ENCODE measurements around the gene GALNT13. TPM values are rescaled to one million over a fixed set of nuclear protein-coding genes. Genes with fewer than 3 reads are reported as not detected.

The GALNT13 gene
- total RNA-seq, 2 experiments from 2014 or later, result 0.15 TPM; not detected in 1

DNA sequence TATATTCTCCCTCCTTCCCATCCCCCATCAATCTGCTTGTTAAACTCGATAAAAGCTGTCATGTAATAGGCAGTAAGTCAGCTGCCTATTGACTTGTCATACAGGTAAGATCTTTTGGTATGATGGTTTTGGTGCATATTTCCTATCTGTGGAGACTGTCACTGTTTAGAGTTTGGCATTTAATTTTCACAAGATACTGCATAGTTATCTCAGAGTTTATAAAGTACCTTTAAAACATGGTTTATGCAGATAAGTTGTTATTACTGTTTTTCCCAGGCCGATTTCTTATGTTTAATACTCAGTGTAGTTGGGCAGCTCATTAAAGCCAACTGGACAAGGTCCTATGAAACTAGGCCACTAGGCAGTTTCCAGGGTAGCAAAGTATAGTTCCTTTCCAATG, 222.1 kb downstream of the GALNT13 start:
- Mint-ChIP-seq H3K36me3 (ENCODE audit: low read depth) (no peaks in the 10 kb centered on the region), H3K4me3 (no peak overlapping the region), H3K27ac (no peak overlapping the region), H3K9me3 (no peaks in the 10 kb centered on the region), H3K4me1 (no peaks in the 10 kb centered on the region), H3K27me3 (no peaks in the 10 kb centered on the region)
- POLR2A ChIA-PET, result no interaction called here
- no peak for DNase-seq
- CTCF ChIA-PET, result no interaction called here

DNA sequence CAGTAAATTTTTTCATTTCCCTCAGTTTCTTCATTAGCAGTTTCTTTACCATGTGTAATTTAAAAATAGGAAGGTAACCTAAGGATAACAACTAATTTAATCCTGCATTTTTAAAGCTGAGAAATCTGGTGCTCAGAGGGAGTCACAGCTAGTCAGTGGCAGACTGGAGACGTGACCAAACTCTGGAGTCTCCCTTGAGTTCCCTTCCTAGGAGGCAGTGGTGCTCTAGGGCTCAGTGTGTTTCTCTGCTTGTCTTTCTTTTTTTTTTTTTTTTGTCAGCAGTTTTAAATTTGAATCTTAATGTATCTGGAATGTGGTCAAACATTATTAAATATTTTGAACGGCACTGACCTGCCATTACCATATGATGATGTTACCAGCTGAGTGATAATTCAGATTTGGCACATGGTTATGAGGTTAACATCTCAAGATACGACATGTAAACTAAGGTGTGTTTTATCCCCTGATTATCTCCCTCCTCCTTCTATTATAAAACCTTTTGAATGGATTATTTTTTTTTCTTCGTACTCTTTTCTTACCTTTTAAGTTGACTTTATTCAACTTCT, 226.2 kb downstream of the GALNT13 start:
- Mint-ChIP-seq H3K9me3 (peaks cover 5% of the 10 kb centered on the region), H3K4me1 (no peaks in the 10 kb centered on the region), H3K4me3 (no peak overlapping the region), H3K36me3 (ENCODE audit: low read depth) (no peaks in the 10 kb centered on the region), H3K27me3 (no peaks in the 10 kb centered on the region), H3K27ac (no peak overlapping the region)
- POLR2A ChIA-PET, result no interaction called here
- CTCF ChIA-PET, result no interaction called here
- DNase-seq, result no peak

DNA sequence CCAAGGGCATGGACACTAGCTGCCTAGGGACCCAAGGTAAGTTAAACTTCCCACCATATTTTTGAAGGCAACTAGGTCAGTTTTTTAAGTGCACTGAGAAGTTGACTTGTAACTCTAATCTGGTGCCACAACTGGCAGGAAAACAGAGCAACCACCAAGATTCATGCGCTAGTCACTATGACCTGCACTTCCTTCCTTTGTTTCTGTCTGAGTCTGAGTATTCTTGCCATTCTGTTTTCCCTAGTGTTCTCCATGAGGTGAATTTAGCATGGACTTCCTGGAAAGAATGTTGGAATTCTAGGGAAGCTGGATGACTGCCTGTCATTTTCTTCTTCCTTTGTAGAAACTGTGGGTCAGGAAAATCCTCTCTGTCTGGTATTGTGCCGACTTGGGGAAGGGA, 249.0 kb downstream of the GALNT13 start:
- ChIA-PET POLR2A (no interaction called here), CTCF (no interaction called here)
- no peaks in the 10 kb centered on the region for H3K36me3 Mint-ChIP-seq (ENCODE audit: low read depth)
- no peaks in the 10 kb centered on the region for H3K4me1 Mint-ChIP-seq
- H3K27ac Mint-ChIP-seq, result no peak overlapping the region
- DNase-seq, result no peak
- no peak overlapping the region for H3K4me3 Mint-ChIP-seq
- no peaks in the 10 kb centered on the region for H3K27me3 Mint-ChIP-seq
- H3K9me3 Mint-ChIP-seq, result peaks cover 13% of the 10 kb centered on the region

DNA sequence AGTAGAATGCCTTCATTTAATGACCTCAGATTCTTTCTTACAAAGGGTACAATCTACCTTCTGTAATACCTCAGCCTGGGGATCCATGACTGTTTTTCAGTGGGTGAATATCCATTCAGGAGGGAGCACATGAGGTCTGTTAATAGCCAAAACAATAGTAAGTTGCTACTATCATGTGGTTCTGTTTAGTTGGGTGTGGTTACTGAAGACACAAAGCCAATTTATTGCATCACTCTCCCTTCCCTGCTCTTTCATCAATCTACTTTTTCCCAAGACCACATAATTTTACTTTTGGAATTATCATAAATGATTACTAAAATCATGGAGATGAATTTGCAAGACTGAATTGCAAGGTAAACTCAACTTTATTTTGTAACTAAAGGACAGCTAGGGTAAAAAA, 254.2 kb downstream of the GALNT13 start:
- no peak overlapping the region for H3K27ac Mint-ChIP-seq
- peaks cover 3% of the 10 kb centered on the region for H3K9me3 Mint-ChIP-seq
- no peak overlapping the region for H3K4me3 Mint-ChIP-seq
- no peak for DNase-seq
- no peaks in the 10 kb centered on the region for H3K27me3 Mint-ChIP-seq
- CTCF ChIA-PET, result no interaction called here
- H3K36me3 Mint-ChIP-seq (ENCODE audit: low read depth), result no peaks in the 10 kb centered on the region
- POLR2A ChIA-PET, result no interaction called here
- no peaks in the 10 kb centered on the region for H3K4me1 Mint-ChIP-seq

DNA sequence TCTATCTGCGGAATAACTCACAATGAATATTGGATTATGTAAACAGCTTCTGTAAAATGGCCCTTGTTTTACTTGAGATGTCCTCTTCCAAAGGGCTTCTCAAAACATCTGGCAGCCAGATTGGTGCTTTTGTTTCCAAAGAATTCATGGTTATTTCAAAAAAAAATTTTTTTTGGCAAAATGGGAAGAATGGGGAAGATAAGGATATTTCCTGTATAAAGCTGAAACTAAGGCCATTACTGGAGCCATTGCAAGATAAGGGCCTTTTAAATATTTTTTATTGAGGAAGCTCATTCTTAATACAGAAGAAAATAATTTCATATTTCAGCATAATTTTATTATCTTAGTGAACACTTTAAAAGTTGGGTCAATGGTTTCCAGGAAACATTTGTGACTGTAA, 259.1 kb downstream of the GALNT13 start:
- H3K36me3 Mint-ChIP-seq (ENCODE audit: low read depth), result no peaks in the 10 kb centered on the region
- POLR2A ChIA-PET, result no interaction called here
- no peaks in the 10 kb centered on the region for H3K27me3 Mint-ChIP-seq
- no peak overlapping the region for H3K27ac Mint-ChIP-seq
- H3K9me3 Mint-ChIP-seq, result no peaks in the 10 kb centered on the region
- H3K4me3 Mint-ChIP-seq, result no peak overlapping the region
- CTCF ChIA-PET, result no interaction called here
- DNase-seq, result no peak
- H3K4me1 Mint-ChIP-seq, result no peaks in the 10 kb centered on the region

DNA sequence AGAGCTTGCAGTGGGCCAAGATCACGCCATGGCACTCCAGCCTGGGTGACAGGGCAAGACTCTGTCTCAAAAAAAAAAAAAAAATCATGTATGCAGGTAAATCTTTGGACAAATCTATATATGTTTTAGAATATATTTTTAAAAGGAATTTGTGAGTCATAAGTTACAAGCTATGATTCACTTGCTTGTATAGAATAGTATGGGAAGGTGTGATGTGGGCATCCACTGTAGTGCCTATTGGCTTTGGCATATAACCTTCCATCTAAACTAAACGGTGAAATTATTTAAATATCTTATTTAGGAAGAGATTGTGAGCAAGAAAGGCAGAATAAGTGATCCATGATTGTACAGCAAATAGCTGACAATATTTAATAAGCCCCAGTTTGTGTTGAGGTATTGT, 261.1 kb downstream of the GALNT13 start:
- Mint-ChIP-seq H3K27ac (no peak overlapping the region), H3K4me3 (no peak overlapping the region), H3K4me1 (no peaks in the 10 kb centered on the region), H3K27me3 (no peaks in the 10 kb centered on the region), H3K36me3 (ENCODE audit: low read depth) (no peaks in the 10 kb centered on the region), H3K9me3 (no peaks in the 10 kb centered on the region)
- DNase-seq, result no peak
- ChIA-PET POLR2A (no interaction called here), CTCF (no interaction called here)

DNA sequence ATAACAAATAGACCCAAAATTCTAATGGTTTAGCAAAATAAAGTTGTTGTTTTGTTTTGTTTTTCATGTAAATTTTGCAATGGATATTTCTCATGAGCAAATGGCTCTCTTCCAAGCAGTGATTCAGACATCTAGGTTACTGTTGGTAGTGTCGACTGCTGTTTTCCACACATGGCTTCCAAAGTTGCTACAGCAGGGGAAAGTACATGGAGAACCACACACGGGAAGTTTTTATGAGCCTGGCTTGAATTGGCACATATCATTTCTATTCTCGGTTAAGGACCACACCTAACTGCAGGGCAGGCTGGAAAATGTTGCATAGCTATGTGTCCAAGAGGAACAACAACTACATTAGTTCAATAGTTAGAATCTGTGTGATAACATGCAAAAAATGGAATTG, 262.1 kb downstream of the GALNT13 start:
- ChIA-PET POLR2A (no interaction called here), CTCF (no interaction called here)
- Mint-ChIP-seq H3K27ac (no peak overlapping the region), H3K4me3 (no peak overlapping the region), H3K9me3 (no peaks in the 10 kb centered on the region), H3K27me3 (no peaks in the 10 kb centered on the region), H3K36me3 (ENCODE audit: low read depth) (no peaks in the 10 kb centered on the region), H3K4me1 (no peaks in the 10 kb centered on the region)
- DNase-seq, result no peak

DNA sequence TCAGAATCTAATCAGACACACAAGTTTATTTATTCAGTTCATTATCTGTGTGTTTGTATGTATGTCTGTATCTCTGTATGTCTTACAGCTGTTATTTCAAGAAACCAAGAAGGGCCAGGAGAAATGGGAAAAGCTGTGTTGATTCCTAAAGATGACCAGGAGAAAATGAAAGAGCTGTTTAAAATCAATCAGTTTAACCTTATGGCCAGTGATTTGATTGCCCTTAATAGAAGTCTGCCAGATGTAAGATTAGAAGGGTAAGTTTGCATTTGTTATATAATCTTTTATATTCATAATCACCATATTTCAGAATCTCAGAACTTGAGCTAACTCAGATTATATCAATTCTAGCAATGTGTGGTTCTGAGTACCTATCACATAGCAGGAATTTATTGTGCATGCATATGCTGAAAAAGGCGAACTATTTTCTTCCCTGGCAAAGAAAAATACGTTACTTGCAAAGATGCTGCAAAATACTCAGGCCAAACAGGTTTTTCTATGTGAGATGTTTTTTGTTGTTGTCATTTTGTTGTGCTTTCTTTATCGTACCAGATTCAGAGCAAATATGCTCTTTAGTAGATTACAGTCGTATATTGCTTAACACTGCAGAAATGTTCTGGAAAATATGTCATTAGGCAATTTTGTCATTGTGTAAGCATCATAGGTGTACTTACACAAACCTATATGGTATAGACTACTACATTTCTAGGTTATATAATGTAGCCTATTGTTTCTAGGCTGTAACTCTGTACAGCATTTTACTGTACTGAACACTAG, 268.7 kb downstream of the GALNT13 start:
- H3K9me3 Mint-ChIP-seq, result no peaks in the 10 kb centered on the region
- no peak overlapping the region for H3K4me3 Mint-ChIP-seq
- CTCF ChIA-PET, result interaction anchor here (0.8 kb wide), 1 partner anchor 32 kb away, joined by 3 read pairs; no protein-coding TSS in a partner anchor
- no peaks in the 10 kb centered on the region for H3K4me1 Mint-ChIP-seq
- POLR2A ChIA-PET, result no interaction called here
- DNase-seq, result no peak
- H3K27ac Mint-ChIP-seq, result no peak overlapping the region
- H3K27me3 Mint-ChIP-seq, result no peaks in the 10 kb centered on the region
- no peaks in the 10 kb centered on the region for H3K36me3 Mint-ChIP-seq (ENCODE audit: low read depth)

DNA sequence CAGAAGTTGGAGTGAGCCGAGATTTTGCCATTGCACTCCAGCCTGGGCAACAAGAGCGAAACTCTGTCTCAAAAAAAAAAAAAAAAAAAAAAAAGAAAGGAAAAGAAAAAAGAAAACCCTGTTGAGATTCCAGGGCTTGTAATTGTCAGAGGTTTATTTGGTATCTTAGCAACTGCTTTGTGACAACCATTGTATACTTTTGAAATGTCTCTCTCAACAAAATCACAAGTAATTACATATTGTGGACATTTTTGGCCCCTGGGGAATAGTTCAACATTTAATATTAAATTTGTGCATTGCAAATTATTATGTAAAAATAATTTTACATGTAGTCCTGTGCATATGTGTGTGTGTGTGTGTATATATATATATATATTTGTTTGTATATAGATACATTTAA, 270.8 kb downstream of the GALNT13 start:
- Mint-ChIP-seq H3K4me1 (no peaks in the 10 kb centered on the region), H3K27me3 (no peaks in the 10 kb centered on the region), H3K9me3 (no peaks in the 10 kb centered on the region), H3K36me3 (ENCODE audit: low read depth) (no peaks in the 10 kb centered on the region), H3K27ac (no peak overlapping the region), H3K4me3 (no peak overlapping the region)
- CTCF ChIA-PET, result no interaction called here
- DNase-seq, result no peak
- POLR2A ChIA-PET, result no interaction called here

DNA sequence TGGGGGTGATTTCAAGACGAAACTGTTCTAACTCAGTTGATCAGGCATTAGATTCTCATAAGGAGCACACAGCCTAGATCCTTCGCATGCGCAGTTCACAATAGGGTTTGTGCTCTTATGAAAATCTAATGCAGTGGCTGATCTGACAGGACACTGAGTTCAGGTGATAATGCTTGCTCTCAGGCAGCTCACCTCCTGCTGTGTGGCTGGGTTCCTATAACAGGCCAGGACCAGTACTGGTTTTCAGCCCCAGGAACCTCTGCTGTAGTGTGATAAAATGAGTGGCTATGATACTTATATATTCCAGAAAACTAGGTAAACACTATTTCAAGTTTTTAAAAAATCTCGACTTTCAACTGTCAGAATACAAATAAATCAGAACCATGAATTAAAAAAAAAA, 271.4 kb downstream of the GALNT13 start:
- CTCF ChIA-PET, result no interaction called here
- Mint-ChIP-seq H3K36me3 (ENCODE audit: low read depth) (no peaks in the 10 kb centered on the region), H3K4me1 (no peaks in the 10 kb centered on the region), H3K27ac (no peak overlapping the region), H3K27me3 (no peaks in the 10 kb centered on the region), H3K4me3 (no peak overlapping the region), H3K9me3 (no peaks in the 10 kb centered on the region)
- POLR2A ChIA-PET, result no interaction called here
- DNase-seq, result no peak

DNA sequence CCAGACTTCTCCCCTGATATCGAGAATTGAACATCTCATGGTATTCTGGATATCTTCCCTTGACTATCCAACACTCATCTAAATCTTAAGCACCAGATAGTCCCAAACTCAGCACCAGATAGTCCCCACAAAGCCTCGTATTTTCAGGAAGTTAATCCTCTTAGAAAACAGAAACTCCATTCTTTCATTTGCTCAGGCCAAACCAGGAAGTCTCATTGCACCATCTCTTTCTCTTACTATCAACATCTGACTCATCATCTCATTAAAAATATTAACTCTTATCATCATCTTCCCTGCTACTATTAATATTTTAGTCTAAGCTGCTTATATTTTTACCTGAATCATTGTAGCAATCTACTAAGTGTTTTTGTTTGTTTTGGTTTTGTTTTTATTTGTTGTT, 286.4 kb downstream of the GALNT13 start:
- POLR2A ChIA-PET, result no interaction called here
- H3K9me3 Mint-ChIP-seq, result peaks cover 4% of the 10 kb centered on the region
- CTCF ChIA-PET, result no interaction called here
- no peak for DNase-seq
- no peaks in the 10 kb centered on the region for H3K36me3 Mint-ChIP-seq (ENCODE audit: low read depth)
- H3K4me3 Mint-ChIP-seq, result no peak overlapping the region
- no peak overlapping the region for H3K27ac Mint-ChIP-seq
- no peaks in the 10 kb centered on the region for H3K4me1 Mint-ChIP-seq
- no peaks in the 10 kb centered on the region for H3K27me3 Mint-ChIP-seq

DNA sequence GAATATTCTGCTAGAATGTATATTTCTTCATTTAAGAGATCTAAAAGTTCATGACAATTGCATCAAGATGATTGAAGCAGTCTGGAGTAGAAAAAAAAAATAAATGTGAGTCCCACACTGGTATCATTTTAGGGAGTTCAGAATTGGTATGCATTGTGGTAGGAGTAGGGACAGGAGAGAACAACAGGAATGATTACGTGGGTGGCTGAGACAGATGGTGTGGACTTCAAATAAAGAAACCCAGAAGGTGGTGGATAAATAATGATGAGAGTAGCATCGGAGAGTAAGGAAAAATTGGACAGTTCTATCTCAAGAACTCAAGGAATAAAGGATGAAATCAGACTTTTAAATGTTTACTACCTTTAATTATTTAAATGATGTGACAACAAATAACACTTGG, 289.6 kb downstream of the GALNT13 start:
- H3K4me3 Mint-ChIP-seq, result no peak overlapping the region
- no peak for DNase-seq
- no peaks in the 10 kb centered on the region for H3K4me1 Mint-ChIP-seq
- no peak overlapping the region for H3K27ac Mint-ChIP-seq
- CTCF ChIA-PET, result no interaction called here
- peaks cover 7% of the 10 kb centered on the region for H3K9me3 Mint-ChIP-seq
- no peaks in the 10 kb centered on the region for H3K36me3 Mint-ChIP-seq (ENCODE audit: low read depth)
- POLR2A ChIA-PET, result no interaction called here
- no peaks in the 10 kb centered on the region for H3K27me3 Mint-ChIP-seq

DNA sequence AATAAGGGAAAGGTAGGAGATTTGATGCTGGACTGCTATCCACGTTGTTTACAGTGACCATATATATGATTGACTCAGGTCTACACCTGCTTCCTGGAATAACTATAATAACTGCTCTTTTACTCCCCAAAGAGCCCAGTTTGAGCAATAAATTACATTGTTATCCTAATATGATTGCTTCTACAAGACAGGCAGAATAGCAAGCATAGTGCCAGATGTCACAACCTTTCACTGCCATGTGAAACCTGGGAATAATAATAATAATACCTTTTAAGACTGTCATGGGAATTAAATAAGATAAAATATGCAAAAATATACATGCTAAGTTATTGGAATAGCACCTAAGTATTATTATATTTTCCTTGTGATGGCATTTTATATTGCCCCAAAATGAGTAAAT, 298.7 kb downstream of the GALNT13 start:
- Mint-ChIP-seq H3K9me3 (peaks cover 4% of the 10 kb centered on the region), H3K27ac (no peak overlapping the region), H3K4me1 (no peaks in the 10 kb centered on the region), H3K36me3 (ENCODE audit: low read depth) (no peaks in the 10 kb centered on the region), H3K27me3 (no peaks in the 10 kb centered on the region), H3K4me3 (no peak overlapping the region)
- CTCF ChIA-PET, result no interaction called here
- POLR2A ChIA-PET, result no interaction called here
- no peak for DNase-seq

DNA sequence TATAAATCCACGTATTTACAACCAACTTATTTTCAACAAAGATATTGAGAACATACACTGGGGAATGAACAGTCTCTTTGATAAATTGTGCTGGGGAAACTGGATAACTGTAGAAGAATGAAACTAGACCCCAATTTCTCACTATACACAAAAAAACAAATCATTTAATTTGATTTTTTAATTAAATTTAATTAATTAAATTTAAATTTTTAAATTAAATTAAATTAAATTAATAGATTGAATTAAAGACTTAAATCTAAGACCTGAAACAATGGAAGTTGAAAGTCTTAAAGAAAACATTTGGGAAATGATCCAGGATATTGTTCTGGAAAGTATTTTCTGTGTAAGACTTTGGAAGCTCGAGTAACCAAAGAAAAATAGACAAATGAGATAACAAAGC, 301.4 kb downstream of the GALNT13 start:
- no peaks in the 10 kb centered on the region for H3K9me3 Mint-ChIP-seq
- no peaks in the 10 kb centered on the region for H3K36me3 Mint-ChIP-seq (ENCODE audit: low read depth)
- H3K4me3 Mint-ChIP-seq, result no peak overlapping the region
- ChIA-PET CTCF (no interaction called here), POLR2A (no interaction called here)
- no peaks in the 10 kb centered on the region for H3K27me3 Mint-ChIP-seq
- DNase-seq, result no peak
- H3K27ac Mint-ChIP-seq, result no peak overlapping the region
- H3K4me1 Mint-ChIP-seq, result no peaks in the 10 kb centered on the region
